Mammary epithelial cell (primary cell): Measurements from ENCODE around the gene PRLH.

ENCODE experiments used
- EZH2 ChIP-seq: IDR thresholded peaks from 2 replicates; pipeline ENCODE4 v1.6.1; 2012; ENCODE audit warnings: low read length, inconsistent platforms, borderline replicate concordance
- TF ChIP-seq, protein P1 (sequence below), 2 donors: IDR thresholded peaks in 1 of 2; conservative IDR thresholded peaks in 1 of 2; 2 replicates each; pipeline ENCODE4 v1.5.1; 2011 to 2012; ENCODE audit warnings: inconsistent platforms in 2 of 2, low read length in 2 of 2, mild to moderate bottlenecking in 2 of 2, control low read depth in 1 of 2, low read depth in 1 of 2; ENCODE audit not compliant: insufficient read depth in 1 of 2; ENCODE audit errors: extremely low read depth in 1 of 2

DNA sequence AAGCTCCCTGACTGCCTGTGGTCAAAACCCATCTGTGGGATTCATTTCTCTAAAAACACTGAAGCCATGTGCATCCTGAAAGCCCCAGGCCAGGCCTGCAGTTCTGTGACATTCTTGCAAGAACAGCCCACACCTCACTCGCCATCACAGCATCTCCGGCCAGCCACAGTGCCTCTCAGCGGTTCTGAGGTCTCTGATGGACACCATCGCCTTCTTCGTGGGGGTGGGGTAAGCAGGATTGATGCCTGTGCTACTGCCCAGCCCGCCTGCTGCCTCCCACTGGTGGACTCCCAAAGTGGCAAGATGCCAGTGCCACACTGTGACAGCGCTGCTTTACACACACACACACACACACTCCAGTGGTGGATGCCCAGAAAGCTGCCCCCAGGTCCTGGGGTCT is 5.2 kb upstream of the PRLH start:
- TF ChIP-seq, protein P1, sequence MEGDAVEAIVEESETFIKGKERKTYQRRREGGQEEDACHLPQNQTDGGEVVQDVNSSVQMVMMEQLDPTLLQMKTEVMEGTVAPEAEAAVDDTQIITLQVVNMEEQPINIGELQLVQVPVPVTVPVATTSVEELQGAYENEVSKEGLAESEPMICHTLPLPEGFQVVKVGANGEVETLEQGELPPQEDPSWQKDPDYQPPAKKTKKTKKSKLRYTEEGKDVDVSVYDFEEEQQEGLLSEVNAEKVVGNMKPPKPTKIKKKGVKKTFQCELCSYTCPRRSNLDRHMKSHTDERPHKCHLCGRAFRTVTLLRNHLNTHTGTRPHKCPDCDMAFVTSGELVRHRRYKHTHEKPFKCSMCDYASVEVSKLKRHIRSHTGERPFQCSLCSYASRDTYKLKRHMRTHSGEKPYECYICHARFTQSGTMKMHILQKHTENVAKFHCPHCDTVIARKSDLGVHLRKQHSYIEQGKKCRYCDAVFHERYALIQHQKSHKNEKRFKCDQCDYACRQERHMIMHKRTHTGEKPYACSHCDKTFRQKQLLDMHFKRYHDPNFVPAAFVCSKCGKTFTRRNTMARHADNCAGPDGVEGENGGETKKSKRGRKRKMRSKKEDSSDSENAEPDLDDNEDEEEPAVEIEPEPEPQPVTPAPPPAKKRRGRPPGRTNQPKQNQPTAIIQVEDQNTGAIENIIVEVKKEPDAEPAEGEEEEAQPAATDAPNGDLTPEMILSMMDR (conservative IDR thresholded peaks at IDR 0.05 in 1 of 2, IDR thresholded peaks at IDR 0.05 in 1 of 2; ENCODE audit: extremely low read depth in 1 of 2, insufficient read depth in 1 of 2, low read depth in 1 of 2, low read length in 2 of 2): no peak
- TF ChIP-seq EZH2: no peak
